ENCODE data around the gene STPG1.

The STPG1 gene

GRCh38 chr1:24338447-24338846 is 75.1 kb downstream of the STPG1 start:
- no peak overlapping the region for H3K27ac ChIP-seq (ENCODE audit: low read depth, low read length)
- no peak overlapping the region for H2AFZ ChIP-seq (ENCODE audit: insufficient read depth, low read length, poor library complexity)
- no peak overlapping the region for H3K14ac ChIP-seq (ENCODE audit: low read length)
- DNase-seq: no peak
- H3K4me3 ChIP-seq (ENCODE audit: low read depth, low read length): no peak overlapping the region
- no peak overlapping the region for H4K12ac ChIP-seq (ENCODE audit: low read depth, low read length)
- no peak overlapping the region for H4K8ac ChIP-seq (ENCODE audit: low read depth, low read length)
- H2BK120ac ChIP-seq (ENCODE audit: insufficient read depth, low read length, poor library complexity): no peak overlapping the region
- no CpG with 5 or more reads among the region's 5 CpGs for WGBS (ENCODE audit: extremely low coverage, insufficient coverage, insufficient read length)
- H2BK5ac ChIP-seq (ENCODE audit: low read depth, low read length, poor library complexity): no peak overlapping the region
- H2BK12ac ChIP-seq (ENCODE audit: low read length): no peak overlapping the region
- H3K9me3 ChIP-seq (ENCODE audit: insufficient read depth, low read depth, low read length): peaks cover 2% of the 10 kb centered on the region
- peaks cover 5 to 12% of the 10 kb centered on the region in 2 experiments for H3K36me3 ChIP-seq (ENCODE audit: control insufficient read depth in 1 of 2, insufficient read depth in 2 of 2, low read length in 2 of 2)
- H3K79me2 ChIP-seq (ENCODE audit: control insufficient read depth, insufficient read depth, low read length, poor library complexity): peaks cover 4% of the 10 kb centered on the region
- H3K9ac ChIP-seq (ENCODE audit: low read length): no peak overlapping the region
- no peak overlapping the region for H4K91ac ChIP-seq (ENCODE audit: low read depth, low read length)
- H3K27me3 ChIP-seq (ENCODE audit: insufficient read depth, low read length): no peaks in the 10 kb centered on the region
- no peak overlapping the region for H3K18ac ChIP-seq (ENCODE audit: low read length)
- H3K4ac ChIP-seq (ENCODE audit: low read depth, low read length): no peak overlapping the region
- peaks cover 9% of the 10 kb centered on the region for H3K79me1 ChIP-seq (ENCODE audit: low read length)
- no peak overlapping the region for H3K23ac ChIP-seq (ENCODE audit: low read length)
- H2AK5ac ChIP-seq (ENCODE audit: low read length): no peak overlapping the region
- peaks cover 25 to 29% of the 10 kb centered on the region in 2 experiments for H3K4me1 ChIP-seq (ENCODE audit: control insufficient read depth in 1 of 2, insufficient read depth in 2 of 2, low read length in 2 of 2)
- H3K4me2 ChIP-seq (ENCODE audit: low read length): no peak overlapping the region

GRCh38 chr1:24337455-24337854 is 76.1 kb downstream of the STPG1 start:
- H3K4me2 ChIP-seq (ENCODE audit: low read length): no peak overlapping the region
- no peak overlapping the region for H2AFZ ChIP-seq (ENCODE audit: insufficient read depth, low read length, poor library complexity)
- peaks cover 2% of the 10 kb centered on the region for H3K9me3 ChIP-seq (ENCODE audit: insufficient read depth, low read depth, low read length)
- H4K8ac ChIP-seq (ENCODE audit: low read depth, low read length): no peak overlapping the region
- H4K12ac ChIP-seq (ENCODE audit: low read depth, low read length): no peak overlapping the region
- no peak overlapping the region for H3K27ac ChIP-seq (ENCODE audit: low read depth, low read length)
- H3K4me1 ChIP-seq (ENCODE audit: control insufficient read depth in 1 of 2, insufficient read depth in 2 of 2, low read length in 2 of 2): peaks cover 25 to 29% of the 10 kb centered on the region in 2 experiments
- no peaks in the 10 kb centered on the region for H3K27me3 ChIP-seq (ENCODE audit: insufficient read depth, low read length)
- H3K4me3 ChIP-seq (ENCODE audit: low read depth, low read length): no peak overlapping the region
- H2BK120ac ChIP-seq (ENCODE audit: insufficient read depth, low read length, poor library complexity): no peak overlapping the region
- peaks cover 3 to 12% of the 10 kb centered on the region in 2 experiments for H3K36me3 ChIP-seq (ENCODE audit: control insufficient read depth in 1 of 2, insufficient read depth in 2 of 2, low read length in 2 of 2)
- no peak overlapping the region for H3K14ac ChIP-seq (ENCODE audit: low read length)
- peaks cover 9% of the 10 kb centered on the region for H3K79me1 ChIP-seq (ENCODE audit: low read length)
- DNase-seq: no peak
- no peak overlapping the region for H3K4ac ChIP-seq (ENCODE audit: low read depth, low read length)
- no peak overlapping the region for H3K18ac ChIP-seq (ENCODE audit: low read length)
- H2BK5ac ChIP-seq (ENCODE audit: low read depth, low read length, poor library complexity): no peak overlapping the region
- peak overlapping the region; percentile 23 for H4K91ac ChIP-seq (ENCODE audit: low read depth, low read length)
- no peak overlapping the region for H3K23ac ChIP-seq (ENCODE audit: low read length)
- peaks cover 4% of the 10 kb centered on the region for H3K79me2 ChIP-seq (ENCODE audit: control insufficient read depth, insufficient read depth, low read length, poor library complexity)
- H2BK12ac ChIP-seq (ENCODE audit: low read length): no peak overlapping the region
- H3K9ac ChIP-seq (ENCODE audit: low read length): no peak overlapping the region
- no CpG with 5 or more reads among the region's 4 CpGs for WGBS (ENCODE audit: extremely low coverage, insufficient coverage, insufficient read length)
- H2AK5ac ChIP-seq (ENCODE audit: low read length): no peak overlapping the region

- no peak overlapping the region for H2BK120ac ChIP-seq (ENCODE audit: insufficient read depth, low read length, poor library complexity)
- H4K8ac ChIP-seq (ENCODE audit: low read depth, low read length): no peak overlapping the region
- H3K36me3 ChIP-seq (ENCODE audit: control insufficient read depth in 1 of 2, insufficient read depth in 2 of 2, low read length in 2 of 2): peaks cover 7 to 19% of the 10 kb centered on the region in 2 experiments
- peaks cover 23 to 25% of the 10 kb centered on the region in 2 experiments for H3K4me1 ChIP-seq (ENCODE audit: control insufficient read depth in 1 of 2, insufficient read depth in 2 of 2, low read length in 2 of 2)
- H3K27ac ChIP-seq (ENCODE audit: low read depth, low read length): no peak overlapping the region
- H3K27me3 ChIP-seq (ENCODE audit: insufficient read depth, low read length): no peaks in the 10 kb centered on the region
- H3K79me2 ChIP-seq (ENCODE audit: control insufficient read depth, insufficient read depth, low read length, poor library complexity): peaks cover 4% of the 10 kb centered on the region
- H3K4ac ChIP-seq (ENCODE audit: low read depth, low read length): no peak overlapping the region
- H3K9me3 ChIP-seq (ENCODE audit: insufficient read depth, low read depth, low read length): peaks cover 2% of the 10 kb centered on the region
- H2BK12ac ChIP-seq (ENCODE audit: low read length): no peak overlapping the region
- H3K79me1 ChIP-seq (ENCODE audit: low read length): peaks cover 7% of the 10 kb centered on the region
- no CpG with 5 or more reads among the region's 5 CpGs for WGBS (ENCODE audit: extremely low coverage, insufficient coverage, insufficient read length)
- H4K12ac ChIP-seq (ENCODE audit: low read depth, low read length): no peak overlapping the region
- no peak overlapping the region for H3K4me3 ChIP-seq (ENCODE audit: low read depth, low read length)
- no peak overlapping the region for H4K91ac ChIP-seq (ENCODE audit: low read depth, low read length)
- DNase-seq: no peak
- no peak overlapping the region for H3K4me2 ChIP-seq (ENCODE audit: low read length)
- no peak overlapping the region for H2AFZ ChIP-seq (ENCODE audit: insufficient read depth, low read length, poor library complexity)
- no peak overlapping the region for H3K23ac ChIP-seq (ENCODE audit: low read length)
- H3K14ac ChIP-seq (ENCODE audit: low read length): no peak overlapping the region
- no peak overlapping the region for H3K9ac ChIP-seq (ENCODE audit: low read length)
- H2AK5ac ChIP-seq (ENCODE audit: low read length): no peak overlapping the region
- no peak overlapping the region for H2BK5ac ChIP-seq (ENCODE audit: low read depth, low read length, poor library complexity)
- no peak overlapping the region for H3K18ac ChIP-seq (ENCODE audit: low read length)
Observed at GRCh38 chr1:24336075-24336474, 77.5 kb downstream of the STPG1 start.

- H4K12ac ChIP-seq (ENCODE audit: low read depth, low read length): no peak overlapping the region
- no peak overlapping the region for H3K4ac ChIP-seq (ENCODE audit: low read depth, low read length)
- peaks cover 7 to 13% of the 10 kb centered on the region in 2 experiments for H3K36me3 ChIP-seq (ENCODE audit: control insufficient read depth in 1 of 2, insufficient read depth in 2 of 2, low read length in 2 of 2)
- H2AFZ ChIP-seq (ENCODE audit: insufficient read depth, low read length, poor library complexity): no peak overlapping the region
- no peak overlapping the region for H2BK120ac ChIP-seq (ENCODE audit: insufficient read depth, low read length, poor library complexity)
- no peak overlapping the region for H4K91ac ChIP-seq (ENCODE audit: low read depth, low read length)
- no peak overlapping the region for H3K9ac ChIP-seq (ENCODE audit: low read length)
- no peaks in the 10 kb centered on the region for H3K79me1 ChIP-seq (ENCODE audit: low read length)
- no peak overlapping the region for H2BK12ac ChIP-seq (ENCODE audit: low read length)
- no CpG with 5 or more reads among the region's 7 CpGs for WGBS (ENCODE audit: extremely low coverage, insufficient coverage, insufficient read length)
- H3K4me2 ChIP-seq (ENCODE audit: low read length): no peak overlapping the region
- H3K9me3 ChIP-seq (ENCODE audit: insufficient read depth, low read depth, low read length): peaks cover 2% of the 10 kb centered on the region
- H3K4me1 ChIP-seq (ENCODE audit: control insufficient read depth in 1 of 2, insufficient read depth in 2 of 2, low read length in 2 of 2): peaks cover 3 to 5% of the 10 kb centered on the region in 2 experiments
- H2AK5ac ChIP-seq (ENCODE audit: low read length): no peak overlapping the region
- no peak overlapping the region for H4K8ac ChIP-seq (ENCODE audit: low read depth, low read length)
- H3K27me3 ChIP-seq (ENCODE audit: insufficient read depth, low read length): no peaks in the 10 kb centered on the region
- H3K14ac ChIP-seq (ENCODE audit: low read length): no peak overlapping the region
- H2BK5ac ChIP-seq (ENCODE audit: low read depth, low read length, poor library complexity): no peak overlapping the region
- H3K4me3 ChIP-seq (ENCODE audit: low read depth, low read length): no peak overlapping the region
- H3K18ac ChIP-seq (ENCODE audit: low read length): no peak overlapping the region
- H3K27ac ChIP-seq (ENCODE audit: low read depth, low read length): no peak overlapping the region
- H3K79me2 ChIP-seq (ENCODE audit: control insufficient read depth, insufficient read depth, low read length, poor library complexity): no peaks in the 10 kb centered on the region
- H3K23ac ChIP-seq (ENCODE audit: low read length): no peak overlapping the region
- no peak for DNase-seq
Observed at GRCh38 chr1:24331961-24332673, 81.5 kb downstream of the STPG1 start.
